DOHH2 (cell line): ENCODE data around the gene ZCWPW1.

Source experiments
- H3F3A ChIP-seq: fragments of 200-600 bp; sonication (generic), shearing (Covaris generic); 2 replicates; pipeline ENCODE4 v1.6.0; 2016; ENCODE audit warnings: antibody characterized with exemption, mild to moderate bottlenecking; ENCODE audit not compliant: control insufficient read depth, insufficient read depth
- H3K27ac ChIP-seq: fragments of 200-600 bp; sonication (generic); 2 replicates; pipeline ENCODE4 v1.5.1; 2014; ENCODE audit warnings: low read depth, mild to moderate bottlenecking, low read length, moderate library complexity
- H3K27me3 ChIP-seq: fragments of 200-600 bp; sonication (generic); 2 replicates; pipeline ENCODE4 v1.6.1; 2014; ENCODE audit warnings: mild to moderate bottlenecking, low read length, mixed read lengths; ENCODE audit not compliant: control insufficient read depth
- H3K36me3 ChIP-seq: fragments of 200-600 bp; sonication (generic); 2 replicates; pipeline ENCODE4 v1.6.1; 2014; ENCODE audit warnings: mild to moderate bottlenecking, low read length, moderate library complexity, mixed read lengths; ENCODE audit not compliant: control insufficient read depth
- H3K4me1 ChIP-seq: fragments of 200-600 bp; sonication (generic); 2 replicates; pipeline ENCODE4 v1.6.1; 2014; ENCODE audit warnings: mild to moderate bottlenecking, low read length, mixed read lengths; ENCODE audit not compliant: control insufficient read depth
- H3K4me2 ChIP-seq: fragments of 200-600 bp; sonication (generic); 2 replicates; pipeline ENCODE4 v1.6.0; 2014; ENCODE audit warnings: mild to moderate bottlenecking, low read length, moderate library complexity
- H3K4me3 ChIP-seq: fragments of 200-600 bp; sonication (generic); 2 replicates; pipeline ENCODE4 v1.5.1; 2014; ENCODE audit warnings: mild to moderate bottlenecking, low read length, mixed read lengths
- H3K79me2 ChIP-seq: fragments of 200-600 bp; sonication (generic); 2 replicates; pipeline ENCODE4 v1.6.1; 2014; ENCODE audit warnings: mild to moderate bottlenecking, low read length, mixed read lengths; ENCODE audit not compliant: control insufficient read depth
- H3K9me2 ChIP-seq: fragments of 200-600 bp; sonication (generic); replicated peaks from 2 replicates; pipeline ENCODE4 v1.6.1; 2014; ENCODE audit warnings: mild to moderate bottlenecking, low read length, mixed read lengths; ENCODE audit not compliant: control insufficient read depth
- H3K9me3 ChIP-seq: fragments of 200-600 bp; sonication (generic); 2 replicates; pipeline ENCODE4 v1.6.1; 2014; ENCODE audit warnings: antibody characterized with exemption, low read length, mixed read lengths; ENCODE audit not compliant: control insufficient read depth, insufficient read depth
- H4K20me1 ChIP-seq: fragments of 200-600 bp; sonication (generic); 2 replicates; pipeline ENCODE4 v1.6.0; 2014; ENCODE audit warnings: low read depth, mild to moderate bottlenecking, antibody characterized with exemption, low read length, moderate library complexity; ENCODE audit not compliant: control insufficient read depth, insufficient read depth
- CTCF ChIP-seq: fragments of 200-600 bp; sonication (generic); IDR thresholded peaks from one replicate; pipeline ENCODE4 v1.5.1; 2014; ENCODE audit warnings: antibody characterized with exemption, mild to moderate bottlenecking, low read depth, low read length; ENCODE audit not compliant: poor library complexity, severe bottlenecking
- EZH2phosphoT487 ChIP-seq: fragments of 200-600 bp; sonication (generic); IDR thresholded peaks from 2 replicates; pipeline ENCODE4 v1.6.1; 2017; ENCODE audit warnings: borderline replicate concordance, mild to moderate bottlenecking, antibody characterized with exemption, low read length, moderate library complexity, mixed read lengths

Gene ZCWPW1

GRCh38 chr7:100351657-100352058 lies 76.8 kb downstream of the ZCWPW1 start:
- no peak overlapping the region for H3K4me2 ChIP-seq
- peaks cover 90% of the 10 kb centered on the region for H3K36me3 ChIP-seq
- no peak for TF ChIP-seq CTCF
- TF ChIP-seq EZH2phosphoT487, result no peak
- H3K27me3 ChIP-seq, result no peaks in the 10 kb centered on the region
- no peaks in the 10 kb centered on the region for H3K9me2 ChIP-seq
- peaks cover 24% of the 10 kb centered on the region for H3K4me1 ChIP-seq
- no peak overlapping the region for H3K4me3 ChIP-seq
- no peak overlapping the region for H3K27ac ChIP-seq
- no peaks in the 10 kb centered on the region for H3K9me3 ChIP-seq
- peaks cover 13% of the 10 kb centered on the region for H3K79me2 ChIP-seq
- 0 out of 2 replicates have a peak, but pooled peaks cover 3% of the 10 kb centered on the region for H4K20me1 ChIP-seq
- H3F3A ChIP-seq, result no peaks in the 10 kb centered on the region
